Activated naive CD4-positive, alpha-beta T cell (primary cell): ENCODE data around the gene CMC2.

ENCODE experiments used
- DNase-seq, 4 experiments: peaks; one replicate each; lab custom pipeline; 2025; lab: John Stamatoyannopoulos, UW

Gene CMC2

DNA sequence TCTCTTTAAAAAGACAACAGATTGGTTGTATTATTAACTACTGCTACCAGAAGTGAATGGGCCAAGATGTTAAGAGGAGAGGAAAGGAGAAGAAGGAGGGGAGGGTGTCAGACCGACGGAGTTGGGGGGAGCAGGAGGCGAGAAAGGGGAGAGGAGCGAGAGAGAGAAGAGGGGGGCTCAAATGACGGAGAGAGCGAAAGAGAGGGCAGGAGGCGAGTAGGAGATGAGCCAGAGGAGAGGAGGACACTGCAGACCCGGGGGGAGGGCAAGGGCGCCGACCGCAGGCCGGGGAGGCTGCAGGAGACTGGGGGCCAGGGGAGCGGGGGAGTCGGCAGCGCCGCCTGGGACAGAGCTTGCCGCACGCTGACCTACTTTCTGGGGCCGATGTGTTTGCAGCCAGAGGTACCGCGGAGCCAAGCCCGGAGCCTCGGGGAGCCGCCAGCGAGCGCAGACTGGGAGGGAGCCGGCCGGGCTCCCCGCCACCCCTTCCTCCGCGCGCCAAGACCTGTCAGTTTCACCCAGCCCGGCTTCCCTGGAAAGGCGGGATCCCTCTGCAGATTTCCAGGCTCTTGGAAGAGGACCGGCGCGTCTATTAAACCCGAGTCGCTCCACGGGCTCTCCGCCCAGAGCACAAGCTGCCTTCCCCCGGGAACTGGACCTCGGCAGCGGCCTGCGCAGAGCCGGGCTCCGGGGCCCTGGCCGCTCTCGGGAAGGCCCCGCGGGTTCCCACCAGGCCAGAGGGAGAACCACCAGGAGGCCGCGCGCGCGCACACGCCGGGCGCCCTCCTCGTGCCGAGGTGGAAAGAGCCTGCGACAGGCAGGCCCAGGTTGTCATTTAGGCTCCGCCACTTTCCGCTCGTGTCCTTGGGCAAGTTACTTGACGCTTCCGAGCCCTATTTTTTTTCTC is 74.6 kb downstream of the CMC2 start:
- no peak for DNase-seq

DNA sequence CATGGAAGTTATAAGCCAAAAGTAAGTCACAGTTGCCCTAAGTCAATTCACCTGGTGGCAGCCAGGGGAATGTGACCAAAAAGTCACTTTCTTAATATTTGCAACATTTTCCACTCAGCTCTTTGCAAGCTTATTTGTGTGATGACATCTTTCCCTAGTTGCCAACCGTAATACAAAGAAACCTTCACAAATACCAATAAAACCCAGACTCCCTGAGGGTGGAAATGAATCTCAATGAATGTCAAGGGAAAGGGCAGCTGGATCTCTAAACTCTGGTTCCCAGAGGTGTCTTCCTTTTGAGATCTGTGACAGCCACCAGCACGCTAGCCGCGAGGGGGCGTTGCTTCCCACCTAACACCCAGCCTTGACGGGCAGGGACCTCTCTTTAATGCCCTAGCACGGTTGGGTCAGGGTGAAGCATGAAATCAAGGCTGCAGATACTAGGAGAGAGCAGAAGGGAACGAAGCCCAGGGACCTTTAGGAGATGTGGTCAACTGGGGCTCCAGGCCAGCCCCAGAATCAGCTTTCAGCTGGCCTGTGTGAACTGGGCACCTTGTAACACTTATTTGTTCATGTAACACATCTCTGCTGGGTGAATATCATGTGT is 82.2 kb downstream of the CMC2 start:
- DNase-seq = peak in 1 of 4 experiments; percentile 1

DNA sequence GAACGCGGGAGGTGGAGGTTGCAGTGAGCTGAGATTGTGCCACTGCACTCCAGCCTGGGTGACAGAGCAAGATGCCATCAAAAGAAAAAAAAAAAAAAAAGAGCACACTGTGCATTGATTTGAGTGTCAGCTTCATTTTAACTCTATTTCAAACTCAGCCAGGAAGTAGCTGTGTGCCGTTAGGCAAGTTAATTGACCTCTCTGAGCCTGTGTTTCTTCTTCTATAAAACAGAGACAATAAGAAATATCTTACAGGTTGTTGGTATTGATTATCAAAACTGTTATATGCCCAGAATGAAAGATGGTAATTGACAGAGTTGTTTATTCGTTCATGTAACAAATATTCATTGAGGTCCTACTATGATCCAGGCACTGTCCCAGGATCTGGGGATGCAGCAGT is 83.3 kb downstream of the CMC2 start:
- no peak for DNase-seq
